Type B pancreatic cell (in vitro differentiated cells): ENCODE data around the gene POLR1A. TPM values are rescaled to one million over a fixed set of nuclear protein-coding genes. Genes with fewer than 3 reads are reported as not detected.

ENCODE experiments used
- DNase-seq: peaks from one replicate; pipeline ENCODE4 v3.0.0; 2021; ENCODE audit warnings: mixed read lengths; ENCODE audit not compliant: unreplicated experiment; ENCODE audit errors: extremely low spot score
- H3K27ac Mint-ChIP-seq: 2 replicates; pipeline ENCODE4 v1.8.0; 2021; ENCODE audit warnings: mild to moderate bottlenecking, mixed read lengths
- H3K27me3 Mint-ChIP-seq: 2 replicates; pipeline ENCODE4 v1.8.0; 2021; ENCODE audit warnings: mixed read lengths
- H3K36me3 Mint-ChIP-seq: 2 replicates; pipeline ENCODE4 v1.8.0; 2021; ENCODE audit warnings: mixed read lengths
- H3K4me1 Mint-ChIP-seq: one replicate; pipeline ENCODE4 v1.8.0; 2021; ENCODE audit warnings: mixed read lengths; ENCODE audit not compliant: unreplicated experiment
- H3K4me3 Mint-ChIP-seq: 2 replicates; pipeline ENCODE4 v1.8.0; 2021; ENCODE audit warnings: mild to moderate bottlenecking, mixed read lengths
- H3K9me3 Mint-ChIP-seq: 2 replicates; pipeline ENCODE4 v1.8.0; 2021; ENCODE audit warnings: mixed read lengths
- CTCF ChIP-seq: fragments of 200-600 bp; sonication (generic); conservative IDR thresholded peaks from 2 replicates; pipeline ENCODE4 v1.5.0; 2021; ENCODE audit warnings: antibody characterized with exemption, mild to moderate bottlenecking
- total RNA-seq: library from RNA; stranded (reverse); gene quantifications from 2 replicates; pipeline ENCODE4 v1.2.1, GENCODE V29; 2021; ENCODE audit warnings: low replicate concordance

POLR1A gene
- total RNA-seq, 1 donor from 2014 or later: 57.6 TPM

- Mint-ChIP-seq H3K9me3 (peaks cover 14% of the 10 kb centered on the region), H3K4me3 (no peak overlapping the region), H3K36me3 (peaks cover 4% of the 10 kb centered on the region), H3K4me1 (no peaks in the 10 kb centered on the region), H3K27ac (no peak overlapping the region), H3K27me3 (no peaks in the 10 kb centered on the region)
- TF ChIP-seq CTCF: no peak
- DNase-seq: no peak
Measured at GRCh38 chr2:86014493-86014892, 91.2 kb downstream of the POLR1A start.

GRCh38 chr2:86012007-86012712 lies 93.5 kb downstream of the POLR1A start:
- no peaks in the 10 kb centered on the region for H3K4me1 Mint-ChIP-seq
- no peak for DNase-seq
- no peak overlapping the region for H3K27ac Mint-ChIP-seq
- peaks cover 4% of the 10 kb centered on the region for H3K36me3 Mint-ChIP-seq
- no peak for TF ChIP-seq CTCF
- peaks cover 14% of the 10 kb centered on the region for H3K9me3 Mint-ChIP-seq
- H3K27me3 Mint-ChIP-seq: no peaks in the 10 kb centered on the region
- no peak overlapping the region for H3K4me3 Mint-ChIP-seq

GRCh38 chr2:86011449-86011941 lies 94.2 kb downstream of the POLR1A start:
- no peaks in the 10 kb centered on the region for H3K4me1 Mint-ChIP-seq
- H3K27me3 Mint-ChIP-seq: no peaks in the 10 kb centered on the region
- TF ChIP-seq CTCF: no peak
- DNase-seq: no peak
- H3K36me3 Mint-ChIP-seq: peaks cover 4% of the 10 kb centered on the region
- H3K4me3 Mint-ChIP-seq: no peak overlapping the region
- peaks cover 18% of the 10 kb centered on the region for H3K9me3 Mint-ChIP-seq
- H3K27ac Mint-ChIP-seq: no peak overlapping the region

GRCh38 chr2:86010083-86010482 lies 95.6 kb downstream of the POLR1A start:
- TF ChIP-seq CTCF: no peak

GRCh38 chr2:86006524-86006923 lies 99.2 kb downstream of the POLR1A start:
- Mint-ChIP-seq H3K4me1 (no peaks in the 10 kb centered on the region), H3K36me3 (peaks cover 5% of the 10 kb centered on the region), H3K27ac (no peak overlapping the region), H3K27me3 (no peaks in the 10 kb centered on the region), H3K9me3 (peaks cover 13% of the 10 kb centered on the region), H3K4me3 (no peak overlapping the region)
- DNase-seq: no peak
- TF ChIP-seq CTCF: no peak

More at GRCh38 chr2:86010083-86010482, 95.6 kb downstream of the POLR1A start:
- Mint-ChIP-seq H3K9me3 (peaks cover 15% of the 10 kb centered on the region), H3K27ac (no peak overlapping the region), H3K27me3 (no peaks in the 10 kb centered on the region), H3K36me3 (peaks cover 4% of the 10 kb centered on the region), H3K4me3 (no peak overlapping the region), H3K4me1 (no peaks in the 10 kb centered on the region)
- DNase-seq: no peak
